ENCODE results near the gene ARHGEF19. TPM values are rescaled to one million over a fixed set of nuclear protein-coding genes. Genes with fewer than 3 reads are reported as not detected.

The ARHGEF19 gene
- total and polyA plus RNA-seq, 2 of the 4 experiments (the other 2 are of a cell fraction), result 4.5 to 16.8 TPM

DNA sequence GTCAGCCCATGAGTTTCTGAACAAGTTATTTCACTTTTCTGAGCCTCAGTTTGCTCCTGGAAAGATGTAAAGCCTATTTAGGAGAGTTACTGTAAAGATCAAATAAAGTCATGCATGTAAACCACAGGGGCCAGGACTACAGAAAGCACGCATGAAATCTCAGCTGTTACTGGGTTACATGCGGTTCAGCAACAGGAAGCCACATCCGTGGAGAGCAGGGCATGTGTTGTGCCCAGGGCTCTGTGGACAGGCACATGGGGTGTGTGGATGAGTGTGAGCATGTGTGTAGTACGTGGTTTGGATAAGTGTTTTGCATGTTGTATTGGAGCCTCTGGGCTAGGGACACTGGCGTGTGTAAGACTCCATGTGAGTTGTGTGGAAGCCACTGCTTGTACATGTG is 54.4 kb downstream of the ARHGEF19 start:
- CTCF ChIA-PET, result interaction anchor here (0.6 kb wide), 1 partner anchor 339 kb away, joined by 4 read pairs; no protein-coding TSS in a partner anchor

More for the DNA sequence above, 54.4 kb downstream of the ARHGEF19 start:
- H3K27ac ChIP-seq (ENCODE audit: insufficient read depth, low read length), result no peak overlapping the region
- no peak for DNase-seq
- H3K4me3 ChIP-seq (ENCODE audit: insufficient read depth, low read depth, low read length), result no peak overlapping the region
- dilution Hi-C loops (cut with HindIII; ENCODE audit: low sequenced_read_pairs, unreplicated experiment) (no loop called here), in situ Hi-C loops (cut with MboI; ENCODE audit: low sequenced_read_pairs) (no loop called here), intact Hi-C loops (cut with micrococcal nuclease) (no loop called here)
- H2BK5ac ChIP-seq (ENCODE audit: low read depth, low read length, poor library complexity, severe bottlenecking), result no peak overlapping the region
- peak overlapping the region; percentile 65; the same call in 1 of the 2 replicates for H3K23ac ChIP-seq (ENCODE audit: low read depth, low read length)
- no peak overlapping the region for H3K18ac ChIP-seq (ENCODE audit: low read depth, low read length)
- peak overlapping the region; percentile 13 for H2AFZ ChIP-seq (replicated peaks; ENCODE audit: low read length, poor library complexity)
- H3K79me1 ChIP-seq (ENCODE audit: low read depth in 1 of 2, low read length in 2 of 2), result peaks cover 4 to 32% of the 10 kb centered on the region in 2 experiments; a peak in 3 of 4 replicates
- no peaks in the 10 kb centered on the region for H3K36me3 ChIP-seq (ENCODE audit: control insufficient read depth, insufficient read depth, low read length)
- H3K14ac ChIP-seq (replicated peaks; ENCODE audit: low read depth, low read length), result no peak overlapping the region
- no peak for ATAC-seq (ENCODE audit: low read depth)
- H3K4me1 ChIP-seq (ENCODE audit: control insufficient read depth, insufficient read depth, low read length), result peaks cover 16% of the 10 kb centered on the region
- H4K5ac ChIP-seq (ENCODE audit: low read depth, low read length), result no peak overlapping the region
- no peak overlapping the region for H3K4me2 ChIP-seq (ENCODE audit: low read depth, low read length)
- POLR2A ChIA-PET (ENCODE audit: unreplicated experiment), result no interaction called here
- 0 out of 3 replicates have a peak overlapping the region, but pooled peaks have one; percentile 28 for H2BK15ac ChIP-seq (ENCODE audit: low read depth, low read length)
- no peak for TF ChIP-seq BHLHE40 (IDR thresholded peaks at IDR 0.05; ENCODE audit: low read depth, low read length)
- no peak for TF ChIP-seq MAZ (IDR thresholded peaks at IDR 0.05; ENCODE audit: borderline replicate concordance, low read depth, low read length)
- TF ChIP-seq, protein P1, sequence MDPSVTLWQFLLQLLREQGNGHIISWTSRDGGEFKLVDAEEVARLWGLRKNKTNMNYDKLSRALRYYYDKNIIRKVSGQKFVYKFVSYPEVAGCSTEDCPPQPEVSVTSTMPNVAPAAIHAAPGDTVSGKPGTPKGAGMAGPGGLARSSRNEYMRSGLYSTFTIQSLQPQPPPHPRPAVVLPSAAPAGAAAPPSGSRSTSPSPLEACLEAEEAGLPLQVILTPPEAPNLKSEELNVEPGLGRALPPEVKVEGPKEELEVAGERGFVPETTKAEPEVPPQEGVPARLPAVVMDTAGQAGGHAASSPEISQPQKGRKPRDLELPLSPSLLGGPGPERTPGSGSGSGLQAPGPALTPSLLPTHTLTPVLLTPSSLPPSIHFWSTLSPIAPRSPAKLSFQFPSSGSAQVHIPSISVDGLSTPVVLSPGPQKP (IDR thresholded peaks at IDR 0.05; ENCODE audit: borderline replicate concordance, low read depth, low read length), result no peak
- TF ChIP-seq POLR2A (IDR thresholded peaks at IDR 0.05; ENCODE audit: low read depth, low read length), result no peak
- no peak for TF ChIP-seq CHD1 (IDR thresholded peaks at IDR 0.05; ENCODE audit: low read depth, low read length)
- no peak for TF ChIP-seq MAFK (IDR thresholded peaks at IDR 0.05; ENCODE audit: low read depth, low read length)
- TF ChIP-seq FOS (IDR thresholded peaks at IDR 0.05; ENCODE audit: low read depth, low read length), result no peak
- TF ChIP-seq CEBPB (IDR thresholded peaks at IDR 0.05; ENCODE audit: low read depth, low read length), result no peak
- TF ChIP-seq SMC3 (IDR thresholded peaks at IDR 0.05; ENCODE audit: low read depth, low read length), result no peak
- no peak for TF ChIP-seq RCOR1 (IDR thresholded peaks at IDR 0.05; ENCODE audit: insufficient replicate concordance, low read length)
- TF ChIP-seq CTCF (conservative IDR thresholded peaks at IDR 0.05; ENCODE audit: low read depth, low read length), result no peak
- no peak for TF ChIP-seq RFX5 (IDR thresholded peaks at IDR 0.05; ENCODE audit: low read depth, low read length)
- no peak for TF ChIP-seq MXI1 (IDR thresholded peaks at IDR 0.05; ENCODE audit: borderline replicate concordance, low read depth, low read length)
- no peak for TF ChIP-seq NFE2L2 (IDR thresholded peaks at IDR 0.05; ENCODE audit: low read depth, low read length)
- TF ChIP-seq, protein P2, sequence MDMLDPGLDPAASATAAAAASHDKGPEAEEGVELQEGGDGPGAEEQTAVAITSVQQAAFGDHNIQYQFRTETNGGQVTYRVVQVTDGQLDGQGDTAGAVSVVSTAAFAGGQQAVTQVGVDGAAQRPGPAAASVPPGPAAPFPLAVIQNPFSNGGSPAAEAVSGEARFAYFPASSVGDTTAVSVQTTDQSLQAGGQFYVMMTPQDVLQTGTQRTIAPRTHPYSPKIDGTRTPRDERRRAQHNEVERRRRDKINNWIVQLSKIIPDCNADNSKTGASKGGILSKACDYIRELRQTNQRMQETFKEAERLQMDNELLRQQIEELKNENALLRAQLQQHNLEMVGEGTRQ (IDR thresholded peaks at IDR 0.05; ENCODE audit: low read depth, low read length), result no peak
- no peak for TF ChIP-seq RAD21 (IDR thresholded peaks at IDR 0.05; ENCODE audit: low read length)
- no peak overlapping the region for H3K9ac ChIP-seq (ENCODE audit: low read depth, low read length)
- no peak overlapping the region for H2AK9ac ChIP-seq (replicated peaks; ENCODE audit: low read depth, low read length, poor library complexity)
- H3K56ac ChIP-seq (ENCODE audit: extremely low read depth, insufficient read depth, low read length), result no peak overlapping the region
- no peak overlapping the region for H2BK120ac ChIP-seq (ENCODE audit: low read depth, low read length)
- peak overlapping the region; percentile 8; the same call in 1 of the 2 replicates for H3K4ac ChIP-seq (ENCODE audit: low read depth, low read length)
- H2BK20ac ChIP-seq (ENCODE audit: low read depth, low read length), result no peak overlapping the region
- peaks cover 3% of the 10 kb centered on the region; the same call in 1 of the 2 replicates for H4K20me1 ChIP-seq (ENCODE audit: insufficient read depth, low read length)
- WGBS, 2 experiments (ENCODE audit: extremely low coverage in 2 of 2, insufficient read length in 1 of 2), result 95% methylated on average over 3 of the region's 5 CpGs; no CpG with 5 or more reads in 1 of the 2 experiments
- H4K8ac ChIP-seq (ENCODE audit: low read depth in 2 of 2, low read length in 2 of 2), result no peak overlapping the region; a peak in 1 of 4 replicates
- H3K27me3 ChIP-seq (ENCODE audit: control insufficient read depth, insufficient read depth, low read length), result no peaks in the 10 kb centered on the region
- peaks cover 16% of the 10 kb centered on the region for H3K9me1 ChIP-seq (ENCODE audit: insufficient read depth, low read length)
- peak overlapping the region; percentile 39; the same call in 1 of the 2 replicates for H2AK5ac ChIP-seq (ENCODE audit: low read depth, low read length)
- no peaks in the 10 kb centered on the region for H3K9me3 ChIP-seq (ENCODE audit: control insufficient read depth, insufficient read depth, low read length)
- H4K91ac ChIP-seq (ENCODE audit: insufficient read depth, low read depth, low read length), result no peak overlapping the region
- BruUV-seq (replicated peaks), result no TSS peak
